Measurements from ENCODE around the gene DPP9. TPM values are rescaled to one million over a fixed set of nuclear protein-coding genes. Genes with fewer than 3 reads are reported as not detected.

DPP9 gene
- total and polyA plus RNA-seq, 2 of the 13 experiments (the other 11 are each of a cell fraction or from before 2014, with no cell fraction given) = 8.4 to 25.8 TPM

- no peak for TF ChIP-seq KIAA2018 (CRISPR knock-in tag; IDR thresholded peaks at IDR 0.05; ENCODE audit: borderline replicate concordance)
- TF ChIP-seq HOXA7 (CRISPR knock-in tag; IDR thresholded peaks at IDR 0.05) = no peak
- no peak for TF ChIP-seq MLLT10 (CRISPR knock-in tag; IDR thresholded peaks at IDR 0.05)
- TF ChIP-seq ESRRA (CRISPR knock-in tag; IDR thresholded peaks at IDR 0.05; ENCODE audit: low read depth) = peak; percentile 65; the same call in 1 of the 2 replicates
- TF ChIP-seq ZNF557 (CRISPR knock-in tag; IDR thresholded peaks at IDR 0.05) = no peak
- no peak for TF ChIP-seq ZSCAN29 (CRISPR knock-in tag; conservative IDR thresholded peaks at IDR 0.05)
- no peak; the same call in 1 of the 2 replicates for TF ChIP-seq RAD21 (CRISPR knock-in tag; IDR thresholded peaks at IDR 0.05)
- no peak for TF ChIP-seq SRSF4 (IDR thresholded peaks at IDR 0.05; ENCODE audit: low read depth, low read length, poor library complexity, severe bottlenecking)
- no peak for TF ChIP-seq ZNF75D (CRISPR knock-in tag; IDR thresholded peaks at IDR 0.05; ENCODE audit: borderline replicate concordance)
- TF ChIP-seq MTERF4 (CRISPR knock-in tag; IDR thresholded peaks at IDR 0.05) = no peak; the same call in 1 of the 2 replicates
- TF ChIP-seq CREB3 (CRISPR knock-in tag; IDR thresholded peaks at IDR 0.05) = no peak
- TF ChIP-seq ZNF775 (CRISPR knock-in tag; IDR thresholded peaks at IDR 0.05; ENCODE audit: borderline replicate concordance) = no peak
- no peak for TF ChIP-seq ZNF251 (CRISPR knock-in tag; IDR thresholded peaks at IDR 0.05)
- TF ChIP-seq HES4 (CRISPR knock-in tag; IDR thresholded peaks at IDR 0.05; ENCODE audit: borderline replicate concordance) = peak; percentile 94
- peak; percentile 62 for TF ChIP-seq ZNF788 (CRISPR knock-in tag; IDR thresholded peaks at IDR 0.05; ENCODE audit: borderline replicate concordance)
- no peak for TF ChIP-seq MAFK (conservative IDR thresholded peaks at IDR 0.05 in 1 of 2, IDR thresholded peaks at IDR 0.05 in 1 of 2; ENCODE audit: low read length in 2 of 2)
- peak; percentile 20; the same call in 1 of the 2 replicates for TF ChIP-seq ARID3A (IDR thresholded peaks at IDR 0.05; ENCODE audit: low read depth, low read length)
Observed at GRCh38 chr19:4669723-4670480, 53.7 kb downstream of the DPP9 start, which contains the start of gene MYDGF (continued).
